Endothelial cell of umbilical vein (primary cell): ENCODE data around the gene NOPCHAP1. TPM values are rescaled to one million over a fixed set of nuclear protein-coding genes. Genes with fewer than 3 reads are reported as not detected.

Source experiments
- Bru-seq: library from RNA; stranded (reverse); fragments of 400-500 nt; gene quantifications from one replicate; lab custom pipeline; 2021; lab: Mats Ljungman, UMichigan
- BruChase-seq, 2 experiments: library from RNA; stranded (reverse); fragments of 400-500 nt; gene quantifications; one replicate each; lab custom pipeline; 2021; lab: Mats Ljungman, UMichigan
- BruUV-seq: library from RNA; stranded (reverse); fragments of 400-500 nt; replicated peaks from 2 replicates; lab custom pipeline; 2021; lab: Mats Ljungman, UMichigan
- CTCF ChIA-PET: fragments of 300-600, 350-600 bp; sonication (Branson Sonifier 250); formaldehyde crosslinking; loops from one replicate; lab custom pipeline; 2021; ENCODE audit warnings: antibody characterized with exemption, inconsistent platforms; lab: Charles Lee
- POLR2A ChIA-PET: fragments of 300-600, 350-600 bp; sonication (Branson Sonifier 250); formaldehyde crosslinking; loops from one replicate; lab custom pipeline; 2021; ENCODE audit warnings: antibody characterized with exemption, inconsistent platforms; lab: Charles Lee
- DNase-seq: peaks from one replicate; pipeline ENCODE4 v3.0.0-alpha.2; 2011; ENCODE audit warnings: low read depth, low spot score
- FAIRE-seq: peaks from 2 replicates; lab custom pipeline; 2011; peaks lifted over from hg19 to GRCh38; lab: Jason Lieb, UNC
- H2AFZ ChIP-seq: 2 replicates; pipeline ENCODE4 v1.6.0; 2012; ENCODE audit warnings: low read depth, low read length, control low read depth, inconsistent platforms
- H3K27ac ChIP-seq: 2 replicates; pipeline ENCODE4 v1.5.1; 2011; ENCODE audit warnings: low read depth, mild to moderate bottlenecking, control low read depth, low read length, moderate library complexity; ENCODE audit not compliant: insufficient read depth
- H3K27me3 ChIP-seq, 2 experiments: 2 replicates each; pipeline versions ENCODE4 v1.6.0 to v1.6.1; 2011; ENCODE audit warnings: low read length in 2 of 2, mixed read lengths in 1 of 2; ENCODE audit not compliant: control insufficient read depth in 2 of 2, insufficient read depth in 2 of 2
- H3K36me3 ChIP-seq, 2 experiments: 2 replicates in 1 of 2; 3 replicates in 1 of 2; pipeline ENCODE4 v1.5.1; 2011; ENCODE audit warnings: low read length in 2 of 2, mild to moderate bottlenecking in 1 of 2, moderate library complexity in 1 of 2; ENCODE audit not compliant: control insufficient read depth in 2 of 2, insufficient read depth in 2 of 2; ENCODE audit errors: extremely low read depth in 1 of 2
- H3K4me1 ChIP-seq: 3 replicates; pipeline ENCODE4 v1.5.1; 2011; ENCODE audit warnings: mild to moderate bottlenecking, low read length; ENCODE audit not compliant: control insufficient read depth, insufficient read depth; ENCODE audit errors: extremely low read depth
- H3K4me2 ChIP-seq: 2 replicates; pipeline ENCODE4 v1.6.1; 2011; ENCODE audit warnings: low read length, control low read depth, mixed read lengths; ENCODE audit not compliant: insufficient read depth
- H3K4me3 ChIP-seq, 3 experiments: fragments of 200-600 bp in 1 of 3; sonication (generic), shearing (Covaris generic) in 1 of 3; replicated peaks in 1 of 3; 2 replicates each; pipeline ENCODE4 v1.5.1; 2011 to 2016; ENCODE audit warnings: control low read depth in 3 of 3, low read length in 3 of 3, mild to moderate bottlenecking in 2 of 3, inconsistent platforms in 1 of 3, low read depth in 1 of 3, moderate library complexity in 1 of 3; ENCODE audit not compliant: insufficient read depth in 1 of 3
- H3K79me2 ChIP-seq: 2 replicates; pipeline ENCODE4 v1.6.0; 2012; ENCODE audit warnings: low read length, inconsistent platforms; ENCODE audit not compliant: control insufficient read depth, insufficient read depth
- H3K9ac ChIP-seq: replicated peaks from 2 replicates; pipeline ENCODE3; 2011; ENCODE audit warnings: low read length, control low read depth; ENCODE audit not compliant: insufficient read depth; ENCODE audit errors: extremely low read depth
- H3K9me1 ChIP-seq: replicated peaks from 3 replicates; pipeline ENCODE4 v1.6.0; 2011; ENCODE audit warnings: mild to moderate bottlenecking, low read length; ENCODE audit not compliant: control insufficient read depth, insufficient read depth; ENCODE audit errors: extremely low read depth
- H3K9me3 ChIP-seq: replicated peaks from 2 replicates; pipeline ENCODE4 v1.5.1; 2012; ENCODE audit warnings: low read length, inconsistent platforms; ENCODE audit not compliant: control insufficient read depth, insufficient read depth
- H4K20me1 ChIP-seq: replicated peaks from 2 replicates; pipeline ENCODE3; 2011; ENCODE audit warnings: mild to moderate bottlenecking, low read length; ENCODE audit not compliant: control insufficient read depth, insufficient read depth; ENCODE audit errors: extremely low read depth
- MAX ChIP-seq: IDR thresholded peaks from 2 replicates; pipeline ENCODE4 v1.6.1; 2011; ENCODE audit not compliant: insufficient read depth, insufficient read length
- POLR2A ChIP-seq: IDR thresholded peaks from 2 replicates; pipeline ENCODE4 v1.6.1; 2012; ENCODE audit warnings: low read depth, mild to moderate bottlenecking, control low read depth, low read length
- POLR2AphosphoS5 ChIP-seq: IDR thresholded peaks from 2 replicates; pipeline ENCODE4 v1.6.1; 2012; ENCODE audit warnings: low read depth, mild to moderate bottlenecking, control low read depth, low read length, moderate library complexity; ENCODE audit not compliant: insufficient read depth
- dilution Hi-C: fragments of 300-500 bp; cut with MboI; formaldehyde crosslinking; loops from one replicate; pipeline ENCODE4 v1.15.0; 2019; ENCODE audit warnings: low sequenced_read_pairs; ENCODE audit not compliant: extremely low pct_ligation_motif_present
- intact Hi-C: fragments of 100-400 bp; cut with micrococcal nuclease; formaldehyde crosslinking; loops from one replicate; pipeline ENCODE4 v1.10.0; 2022
- long read RNA-seq: library from polyadenylated mRNA; stranded (forward); transcript quantifications from one replicate; pipeline ENCODE4 v2.0.0, GENCODE V29; 2021
- polyA minus RNA-seq, 3 experiments: library from RNA; depleted of rRNA, polyadenylated mRNA; stranded (reverse); fragments of >200 nt; gene quantifications; 1 replicate in 1 of 3; 2 replicates in 2 of 3; pipeline ENCODE4 v1.2.3, GENCODE V29; 2011
- polyA plus RNA-seq, 4 experiments: library from polyadenylated mRNA; depleted of rRNA in 3 of 4; stranded (reverse) in 3 of 4; unstranded in 1 of 4; fragments of >200 nt; gene quantifications; 2 replicates each; pipeline versions ENCODE4 v1.2.1 to v1.2.3, GENCODE V29; 2011 to 2012; ENCODE audit warnings: missing spikeins in 1 of 4
- total RNA-seq: library from RNA; stranded (reverse); gene quantifications from 2 replicates; pipeline ENCODE4 v1.2.3, GENCODE V29; 2021

NOPCHAP1 gene
- total RNA-seq (17.8 and 18.2 TPM in 2 replicates), polyA plus RNA-seq (5.1 and 6.1 TPM in 2 replicates), polyA minus RNA-seq (2.7 and 2.9 TPM in 2 replicates), Bru-seq, nascent RNA (percentile 55 among the genes with signal in this experiment), BruChase-seq, experiment 1, labeled RNA remaining after a 6-hour chase (percentile 71 among the genes with signal in this experiment), BruChase-seq, experiment 2, labeled RNA remaining after a 2-hour chase (percentile 63 among the genes with signal in this experiment)
- polyA plus RNA-seq (2011; cell fraction: cytosol; rRNA removed): 12.3 and 12.8 TPM in 2 replicates
- 5.2 and 5.9 TPM in 2 replicates for polyA plus RNA-seq (2011; cell fraction: nucleus; rRNA removed)
- polyA plus RNA-seq (2012): 31.0 and 36.3 TPM in 2 replicates
- 7.8 TPM for polyA minus RNA-seq (2011; cell fraction: cytosol; rRNA and poly(A)+ RNA removed)
- polyA minus RNA-seq (2011; cell fraction: nucleus; rRNA and poly(A)+ RNA removed): 1.9 and 3.3 TPM in 2 replicates
- long read RNA-seq, full-length matches to known transcripts: 103 of 107 reads
- long read RNA-seq, partial matches to known transcripts: 3 of 107 reads
- long read RNA-seq, other reads (novel, unspliced or antisense): 1 of 107 reads

GRCh38 chr12:104986022-104986941 lies at the start of gene NOPCHAP1:
Gene NOPCHAP1 (plus strand): TSS chr12:104986316. CDS start chr12:104986353, 37 bp downstream.
- TF ChIP-seq POLR2A (peak; percentile 95), MAX (no peak), POLR2AphosphoS5 (peak; percentile 90)
- Histone ChIP-seq H3K9me1 (no peaks in the 10 kb centered on the region), H3K4me2 (peak within 1 kb of the TSS; percentile 86), H3K36me3 (no peaks in the 10 kb centered on the region), H3K9me3 (no peaks in the 10 kb centered on the region), H4K20me1 (no peaks in the 10 kb centered on the region), H3K27ac (no peak within 1 kb of the TSS), H3K9ac (peak within 1 kb of the TSS; percentile 10), H3K4me1 (peaks cover 12% of the 10 kb centered on the region), H2AFZ (peak within 1 kb of the TSS; percentile 86), H3K4me3 (peak within 1 kb of the TSS; percentile 31 to 72 (median 50)), H3K27me3 (no peaks in the 10 kb centered on the region), H3K79me2 (peaks cover 13% of the 10 kb centered on the region)
- ChIA-PET CTCF (interaction anchor here (0.8 to 1.9 kb wide), 5 partner anchors 15 to 605 kb away, joined by 3 to 4 read pairs (median 3); partner anchors contain the start of gene SLC41A2), POLR2A (no interaction called here)
- peak; percentile 92 for DNase-seq
- intact Hi-C loops (loop anchor here (1.0 to 2.0 kb wide), 2 partner anchors 10 to 27 kb away; partner anchors contain the start of gene SLC41A2), dilution Hi-C loops (no loop called here)
- peak; percentile 89 for FAIRE-seq
- no TSS peak for BruUV-seq
